Hematopoietic multipotent progenitor cell treated with erythropoietin and hydrocortisone succinate and interleukin-3 and kit ligand, for 8 days (in vitro differentiated cells): ENCODE data around the gene ACAA2.

ENCODE experiments used
- DNase-seq: peaks from one replicate; pipeline ENCODE4 v3.0.0-alpha.2; 2015

The ACAA2 gene

GRCh38 chr18:49762191-49763077 lies 50.9 kb downstream of the ACAA2 start:
- DNase-seq: no peak

GRCh38 chr18:49761771-49762170 lies 51.6 kb downstream of the ACAA2 start:
- DNase-seq: no peak

GRCh38 chr18:49758263-49758610 lies 55.1 kb downstream of the ACAA2 start:
- DNase-seq: no peak

- DNase-seq: no peak
Observed at GRCh38 chr18:49757513-49758262, 55.6 kb downstream of the ACAA2 start.

- no peak for DNase-seq
Observed at GRCh38 chr18:49756671-49757362, 56.5 kb downstream of the ACAA2 start.

- no peak for DNase-seq
Observed at GRCh38 chr18:49756135-49756534, 57.2 kb downstream of the ACAA2 start.

GRCh38 chr18:49755489-49755888 lies 57.8 kb downstream of the ACAA2 start:
- DNase-seq: no peak

- no peak for DNase-seq
Observed at GRCh38 chr18:49754866-49755265, 58.5 kb downstream of the ACAA2 start.

- DNase-seq: no peak
Observed at GRCh38 chr18:49753643-49754042, 59.7 kb downstream of the ACAA2 start.

GRCh38 chr18:49752095-49752457 lies 61.3 kb downstream of the ACAA2 start:
- no peak for DNase-seq

GRCh38 chr18:49751427-49752094 lies 61.8 kb downstream of the ACAA2 start:
- DNase-seq: no peak

GRCh38 chr18:49749563-49749962 lies 63.8 kb downstream of the ACAA2 start:
- DNase-seq: no peak

- DNase-seq: no peak
Observed at GRCh38 chr18:49747876-49748275, 65.5 kb downstream of the ACAA2 start.

- DNase-seq: no peak
Observed at GRCh38 chr18:49745045-49746014, 68.0 kb downstream of the ACAA2 start.

- DNase-seq: no peak
Observed at GRCh38 chr18:49744376-49745008, 68.8 kb downstream of the ACAA2 start.

GRCh38 chr18:49743117-49743567 lies 70.2 kb downstream of the ACAA2 start:
- no peak for DNase-seq

GRCh38 chr18:49742316-49743116 lies 70.8 kb downstream of the ACAA2 start:
- DNase-seq: no peak

GRCh38 chr18:49739275-49739674 lies 74.1 kb downstream of the ACAA2 start:
- no peak for DNase-seq

GRCh38 chr18:49738721-49739120 lies 74.6 kb downstream of the ACAA2 start:
- no peak for DNase-seq

GRCh38 chr18:49734836-49735235 lies 78.5 kb downstream of the ACAA2 start:
- DNase-seq: no peak
